Measurements from ENCODE around the gene OR4P4. TPM values are rescaled to one million over a fixed set of nuclear protein-coding genes. Genes with fewer than 3 reads are reported as not detected.

The OR4P4 gene
- polyA plus RNA-seq: not detected
- long read RNA-seq, donor 1: 0 reads
- long read RNA-seq, donor 2: 0 reads
- long read RNA-seq, donor 3: 0 reads
- long read RNA-seq, donor 4: 0 reads
- long read RNA-seq, donor 5: 0 reads
- long read RNA-seq, donor 6: 0 reads
- long read RNA-seq, donor 7: 0 reads
- long read RNA-seq, donor 8: 0 reads
- long read RNA-seq, donor 9: 0 reads
- long read RNA-seq, donor 10: 0 reads
- long read RNA-seq, donor 11: 0 reads

DNA sequence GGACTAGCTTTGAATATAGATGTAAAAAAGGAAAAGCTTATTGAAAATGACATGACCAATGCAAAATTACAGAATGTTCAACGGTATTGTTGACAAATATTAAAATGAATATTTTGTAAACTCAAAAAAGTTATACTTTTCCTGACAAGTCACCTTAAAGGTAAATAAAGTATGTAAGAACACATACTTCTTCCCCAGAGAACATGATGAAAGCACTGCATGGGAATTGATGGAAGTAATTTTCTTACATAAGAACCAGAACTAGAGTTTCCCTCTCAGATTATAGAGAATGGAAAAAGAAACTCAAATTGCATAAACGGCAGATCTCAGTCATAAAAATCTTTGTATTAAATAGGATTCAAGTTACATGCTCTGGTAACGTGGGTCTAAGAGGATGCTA lies at the start of gene OR4P4:
TSS of gene OR4P4 (plus strand) at position 301 of the 400 bp plus-strand sequence.
- no peaks in the 10 kb centered on the region for H3K36me3 ChIP-seq (ENCODE audit: control insufficient read depth, insufficient read depth, low read length)
- no peak for DNase-seq
- no peaks in the 10 kb centered on the region for H3K27me3 ChIP-seq (ENCODE audit: control insufficient read depth, insufficient read depth, low read length)
- WGBS (ENCODE audit: insufficient coverage, low lambda C conversion rate): no CpG with 5 or more reads among the region's 3 CpGs
- H3K4me1 ChIP-seq (ENCODE audit: control insufficient read depth, insufficient read depth, low read length): no peaks in the 10 kb centered on the region
- H3K4me3 ChIP-seq (ENCODE audit: low read length): no peak within 1 kb of the TSS
- no peaks in the 10 kb centered on the region for H3K9me3 ChIP-seq (ENCODE audit: control insufficient read depth, low read depth, low read length)
- H3K27ac ChIP-seq (ENCODE audit: low read length): no peak within 1 kb of the TSS

DNA sequence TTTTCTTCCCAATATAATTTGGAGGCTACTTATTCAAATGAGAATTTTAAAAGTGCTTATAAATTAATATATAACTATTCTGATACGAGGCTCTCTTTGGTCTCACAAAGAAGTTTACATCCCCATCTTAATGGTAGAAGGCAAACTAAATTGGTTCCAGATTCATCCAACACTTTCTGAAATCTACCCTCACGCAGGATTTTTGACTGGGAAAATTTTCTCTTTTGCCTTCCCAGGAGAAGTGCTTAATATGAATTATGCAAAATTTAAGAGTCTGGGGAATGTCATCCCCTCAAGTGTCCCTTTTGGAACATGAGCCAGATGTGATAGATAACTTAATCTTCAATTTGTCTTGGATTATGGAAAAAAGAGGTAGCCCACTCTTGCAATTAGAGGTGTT lies 27.4 kb upstream of the OR4P4 start, which contains the start of gene OR4C11:
TSS of gene OR4C11 (minus strand) at position 101 of the 400 bp plus-strand sequence. CDS start 3,272 bp downstream, outside the sequence.
- DNase-seq: no peak
- Histone ChIP-seq H3K27ac (ENCODE audit: low read length) (no peak within 1 kb of the TSS), H3K9me3 (ENCODE audit: control insufficient read depth, low read depth, low read length) (no peaks in the 10 kb centered on the region), H3K4me1 (ENCODE audit: control insufficient read depth, insufficient read depth, low read length) (no peaks in the 10 kb centered on the region), H3K27me3 (ENCODE audit: control insufficient read depth, insufficient read depth, low read length) (no peaks in the 10 kb centered on the region), H3K36me3 (ENCODE audit: control insufficient read depth, insufficient read depth, low read length) (no peaks in the 10 kb centered on the region), H3K4me3 (ENCODE audit: low read length) (no peak within 1 kb of the TSS)
- no CpG with 5 or more reads among the region's 2 CpGs for WGBS (ENCODE audit: insufficient coverage, low lambda C conversion rate)

DNA sequence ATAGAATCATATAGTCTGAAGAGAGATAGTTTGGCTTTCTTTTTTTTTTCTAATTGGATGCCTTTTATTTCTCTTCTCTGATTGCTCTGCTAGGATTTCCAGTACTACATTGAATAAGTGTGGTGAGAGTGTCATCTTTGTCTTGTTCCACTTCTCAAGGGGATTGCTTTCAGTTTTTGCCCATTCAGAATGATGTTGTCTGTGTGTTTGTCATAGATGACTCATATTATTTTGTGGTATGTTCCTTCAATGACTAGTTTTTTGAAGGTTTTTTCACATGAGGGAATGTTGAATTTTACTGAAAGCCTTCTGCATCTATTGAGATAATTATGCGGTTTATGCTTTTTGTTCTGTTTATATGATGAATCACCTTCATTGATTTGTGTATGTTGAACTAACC lies 10.4 kb upstream of the OR4P4 start:
- DNase-seq: no peak
- H3K36me3 ChIP-seq (ENCODE audit: control insufficient read depth, insufficient read depth, low read length): no peaks in the 10 kb centered on the region
- H3K9me3 ChIP-seq (ENCODE audit: control insufficient read depth, low read depth, low read length): no peaks in the 10 kb centered on the region
- H3K4me1 ChIP-seq (ENCODE audit: control insufficient read depth, insufficient read depth, low read length): no peaks in the 10 kb centered on the region
- WGBS (ENCODE audit: insufficient coverage, low lambda C conversion rate): no CpG with 5 or more reads among the region's 1 CpG
- no peaks in the 10 kb centered on the region for H3K27me3 ChIP-seq (ENCODE audit: control insufficient read depth, insufficient read depth, low read length)
- no peak overlapping the region for H3K27ac ChIP-seq (ENCODE audit: low read length)
- H3K4me3 ChIP-seq (ENCODE audit: low read length): no peak overlapping the region

DNA sequence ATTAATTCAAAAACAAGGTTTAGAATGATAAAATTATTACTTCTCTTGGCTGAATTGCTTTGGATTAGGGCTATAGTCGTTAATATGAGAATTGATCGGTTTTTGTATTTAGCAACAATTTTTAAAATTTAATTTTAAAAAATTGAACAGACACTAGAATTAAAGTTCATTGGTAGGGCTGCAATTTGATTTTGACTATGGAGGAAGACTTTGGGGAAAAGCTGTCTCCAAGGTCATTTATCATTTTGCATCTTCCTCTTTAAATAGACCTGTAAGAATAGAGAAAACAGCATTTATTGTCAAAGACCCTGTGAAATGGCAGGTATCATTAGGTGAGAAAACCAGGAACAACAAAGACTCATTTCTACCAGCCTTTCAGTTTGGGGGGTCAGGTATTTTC lies 13.1 kb downstream of the OR4P4 start, which contains the start of gene OR4S2:
TSS of gene OR4S2 (plus strand) at position 301 of the 400 bp plus-strand sequence. CDS start 2,577 bp downstream, outside the sequence.
- DNase-seq: no peak
- no peak within 1 kb of the TSS for H3K27ac ChIP-seq (ENCODE audit: low read length)
- no peaks in the 10 kb centered on the region for H3K9me3 ChIP-seq (ENCODE audit: control insufficient read depth, low read depth, low read length)
- H3K4me3 ChIP-seq (ENCODE audit: low read length): no peak within 1 kb of the TSS
- no CpG with 5 or more reads among the region's 2 CpGs for WGBS (ENCODE audit: insufficient coverage, low lambda C conversion rate)
- H3K4me1 ChIP-seq (ENCODE audit: control insufficient read depth, insufficient read depth, low read length): no peaks in the 10 kb centered on the region
- no peaks in the 10 kb centered on the region for H3K36me3 ChIP-seq (ENCODE audit: control insufficient read depth, insufficient read depth, low read length)
- no peaks in the 10 kb centered on the region for H3K27me3 ChIP-seq (ENCODE audit: control insufficient read depth, insufficient read depth, low read length)

DNA sequence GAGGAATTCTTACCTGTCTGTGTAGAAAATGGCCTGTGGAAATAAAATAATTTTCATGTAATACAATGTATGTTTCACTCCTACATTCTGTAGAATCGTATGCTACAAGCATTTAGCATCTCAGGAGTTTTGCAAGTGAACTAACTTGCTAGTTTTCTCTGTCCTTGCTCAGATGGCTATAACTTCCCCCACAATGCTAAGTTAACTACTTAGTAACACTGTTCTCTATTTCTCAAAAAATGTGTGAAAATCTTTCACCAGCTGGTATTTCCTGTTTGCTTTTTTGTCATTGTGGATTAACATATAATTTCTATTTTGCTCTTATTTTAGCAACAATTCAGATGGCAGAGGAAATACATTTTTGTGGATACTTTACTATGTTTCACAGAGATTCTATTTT lies 17.6 kb downstream of the OR4P4 start:
- no peak overlapping the region for H3K4me3 ChIP-seq (ENCODE audit: low read length)
- H3K4me1 ChIP-seq (ENCODE audit: control insufficient read depth, insufficient read depth, low read length): no peaks in the 10 kb centered on the region
- H3K27ac ChIP-seq (ENCODE audit: low read length): no peak overlapping the region
- no peaks in the 10 kb centered on the region for H3K9me3 ChIP-seq (ENCODE audit: control insufficient read depth, low read depth, low read length)
- no peaks in the 10 kb centered on the region for H3K36me3 ChIP-seq (ENCODE audit: control insufficient read depth, insufficient read depth, low read length)
- no CpG with 5 or more reads among the region's 1 CpG for WGBS (ENCODE audit: insufficient coverage, low lambda C conversion rate)
- no peak for DNase-seq
- no peaks in the 10 kb centered on the region for H3K27me3 ChIP-seq (ENCODE audit: control insufficient read depth, insufficient read depth, low read length)

DNA sequence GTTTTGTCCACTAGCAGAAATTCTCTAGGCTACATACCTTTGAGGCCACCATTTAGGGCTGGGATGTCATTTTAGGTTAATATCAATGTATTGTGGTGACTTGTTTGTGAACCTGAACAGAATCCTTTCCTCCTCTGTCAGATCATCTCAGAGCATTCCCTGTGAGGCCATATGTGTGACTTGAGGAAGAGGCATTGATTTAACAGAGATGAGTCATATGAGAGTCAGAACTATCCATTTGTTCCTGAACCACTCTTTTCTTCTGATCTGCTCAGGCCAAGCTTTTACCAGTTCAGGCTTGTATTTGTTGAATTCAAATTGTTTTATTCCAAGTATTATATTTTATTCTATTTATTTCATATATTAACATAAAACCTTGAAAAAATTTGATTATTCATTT lies 20.2 kb downstream of the OR4P4 start:
- Histone ChIP-seq H3K4me1 (ENCODE audit: control insufficient read depth, insufficient read depth, low read length) (no peaks in the 10 kb centered on the region), H3K36me3 (ENCODE audit: control insufficient read depth, insufficient read depth, low read length) (no peaks in the 10 kb centered on the region), H3K9me3 (ENCODE audit: control insufficient read depth, low read depth, low read length) (no peaks in the 10 kb centered on the region), H3K27me3 (ENCODE audit: control insufficient read depth, insufficient read depth, low read length) (no peaks in the 10 kb centered on the region), H3K27ac (ENCODE audit: low read length) (no peak overlapping the region), H3K4me3 (ENCODE audit: low read length) (no peak overlapping the region)
- no peak for DNase-seq

DNA sequence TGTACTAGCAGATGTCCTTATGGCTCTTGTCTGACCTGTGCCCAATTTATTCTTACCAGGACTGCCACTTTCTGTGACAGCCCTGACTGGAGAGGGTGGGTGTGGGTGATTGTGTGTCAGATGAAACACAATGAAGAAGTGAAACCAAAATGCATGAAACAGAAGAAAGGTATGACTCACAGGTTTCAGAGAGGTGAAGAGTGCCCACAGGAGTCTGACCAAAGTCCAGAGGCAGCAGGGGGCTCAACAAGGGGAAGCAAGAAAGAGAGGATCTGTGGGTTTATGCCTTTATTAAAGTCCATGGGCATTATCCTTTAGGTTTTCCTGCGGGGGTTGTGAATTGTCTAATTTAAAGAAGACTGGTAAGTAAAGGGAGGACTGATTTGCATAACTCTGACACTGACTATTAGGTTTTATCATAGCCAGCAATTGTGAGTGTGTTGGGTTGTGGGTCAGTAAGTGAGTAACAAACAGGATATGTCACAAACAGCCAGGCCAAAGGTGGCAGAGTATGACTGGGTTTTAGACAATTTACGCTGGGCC lies 23.2 kb downstream of the OR4P4 start:
- WGBS (ENCODE audit: insufficient coverage, low lambda C conversion rate): no CpG with 5 or more reads among the region's 2 CpGs
- no peaks in the 10 kb centered on the region for H3K36me3 ChIP-seq (ENCODE audit: control insufficient read depth, insufficient read depth, low read length)

DNA sequence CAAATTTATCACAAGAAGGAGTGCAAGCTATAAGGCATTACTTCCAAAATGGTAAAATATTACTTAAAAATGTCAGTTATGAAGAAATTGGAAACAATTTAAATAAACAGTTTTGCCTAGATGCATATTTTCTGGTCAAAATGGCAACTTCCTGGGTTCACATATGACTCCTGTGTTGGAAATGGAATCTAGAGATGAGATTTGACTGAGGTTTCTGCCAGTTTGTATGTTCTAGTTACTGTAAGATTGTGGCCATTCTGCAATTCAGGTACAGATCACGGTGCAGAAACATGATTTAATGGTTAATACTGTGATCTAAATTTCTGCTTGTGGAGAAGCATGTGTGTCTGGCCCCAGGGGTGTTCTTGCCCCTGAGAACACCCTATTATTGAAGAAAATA lies 23.7 kb downstream of the OR4P4 start:
- Histone ChIP-seq H3K27ac (ENCODE audit: low read length) (no peak overlapping the region), H3K27me3 (ENCODE audit: control insufficient read depth, insufficient read depth, low read length) (no peaks in the 10 kb centered on the region), H3K36me3 (ENCODE audit: control insufficient read depth, insufficient read depth, low read length) (no peaks in the 10 kb centered on the region), H3K4me3 (ENCODE audit: low read length) (no peak overlapping the region), H3K4me1 (ENCODE audit: control insufficient read depth, insufficient read depth, low read length) (no peaks in the 10 kb centered on the region), H3K9me3 (ENCODE audit: control insufficient read depth, low read depth, low read length) (no peaks in the 10 kb centered on the region)
- WGBS (ENCODE audit: insufficient coverage, low lambda C conversion rate): no CpG with 5 or more reads among the region's 1 CpG
- DNase-seq: no peak

More for the DNA sequence above, 23.2 kb downstream of the OR4P4 start:
- H3K9me3 ChIP-seq (ENCODE audit: control insufficient read depth, low read depth, low read length): no peaks in the 10 kb centered on the region
- no peak overlapping the region for H3K27ac ChIP-seq (ENCODE audit: low read length)
- DNase-seq: no peak
- no peaks in the 10 kb centered on the region for H3K27me3 ChIP-seq (ENCODE audit: control insufficient read depth, insufficient read depth, low read length)
- no peaks in the 10 kb centered on the region for H3K4me1 ChIP-seq (ENCODE audit: control insufficient read depth, insufficient read depth, low read length)
- H3K4me3 ChIP-seq (ENCODE audit: low read length): no peak overlapping the region

DNA sequence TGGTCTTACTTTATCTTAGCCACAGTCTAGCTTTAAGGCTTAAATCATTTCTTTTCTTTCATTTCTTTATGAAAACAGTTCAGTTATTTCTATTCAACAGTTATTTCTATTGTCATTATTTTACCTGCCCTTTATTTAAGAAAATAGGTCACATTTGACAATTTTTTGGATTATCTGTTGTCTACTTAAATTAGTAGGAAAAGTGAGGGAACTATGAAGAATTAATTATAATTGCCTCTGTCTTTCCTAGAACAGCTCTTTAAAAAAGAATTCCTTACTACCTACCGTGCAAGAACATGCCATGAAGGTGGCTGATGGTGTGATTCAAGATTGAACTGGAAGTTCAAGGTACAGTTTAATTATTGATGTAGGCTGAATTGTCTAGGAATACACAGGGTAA lies 27.0 kb downstream of the OR4P4 start, which contains the start of gene OR4C6:
TSS of gene OR4C6 (plus strand) at position 301 of the 400 bp plus-strand sequence. CDS start 2,966 bp downstream, outside the sequence.
- no peak within 1 kb of the TSS for H3K27ac ChIP-seq (ENCODE audit: low read length)
- no peaks in the 10 kb centered on the region for H3K9me3 ChIP-seq (ENCODE audit: control insufficient read depth, low read depth, low read length)
- no peak within 1 kb of the TSS for H3K4me3 ChIP-seq (ENCODE audit: low read length)
- no peaks in the 10 kb centered on the region for H3K27me3 ChIP-seq (ENCODE audit: control insufficient read depth, insufficient read depth, low read length)
- no peaks in the 10 kb centered on the region for H3K4me1 ChIP-seq (ENCODE audit: control insufficient read depth, insufficient read depth, low read length)
- DNase-seq: no peak
- WGBS (ENCODE audit: insufficient coverage, low lambda C conversion rate): no CpG with 5 or more reads among the region's 1 CpG
- H3K36me3 ChIP-seq (ENCODE audit: control insufficient read depth, insufficient read depth, low read length): no peaks in the 10 kb centered on the region

DNA sequence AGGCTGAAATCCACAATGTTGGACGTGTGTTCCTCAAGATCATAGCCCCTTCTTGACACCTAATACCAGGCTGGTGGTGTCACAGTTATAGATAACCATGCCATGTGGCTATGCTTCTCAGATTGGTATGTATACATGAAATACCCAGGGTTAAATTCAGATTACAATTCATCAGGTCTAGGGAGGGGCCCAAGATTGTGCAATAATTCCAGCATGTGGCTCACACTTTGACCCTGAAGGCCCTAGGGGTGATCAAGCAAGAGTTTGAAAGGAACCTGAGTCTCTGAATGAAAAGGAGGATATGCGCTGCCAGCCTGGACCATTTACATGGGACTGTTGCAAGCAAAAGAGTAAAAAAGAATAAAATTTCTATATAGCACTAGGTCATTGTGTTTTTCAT lies 34.5 kb downstream of the OR4P4 start:
- Histone ChIP-seq H3K4me3 (ENCODE audit: low read length) (no peak overlapping the region), H3K36me3 (ENCODE audit: control insufficient read depth, insufficient read depth, low read length) (no peaks in the 10 kb centered on the region), H3K27me3 (ENCODE audit: control insufficient read depth, insufficient read depth, low read length) (no peaks in the 10 kb centered on the region), H3K9me3 (ENCODE audit: control insufficient read depth, low read depth, low read length) (no peaks in the 10 kb centered on the region), H3K27ac (ENCODE audit: low read length) (no peak overlapping the region), H3K4me1 (ENCODE audit: control insufficient read depth, insufficient read depth, low read length) (no peaks in the 10 kb centered on the region)
- no CpG with 5 or more reads among the region's 2 CpGs for WGBS (ENCODE audit: insufficient coverage, low lambda C conversion rate)
- no peak for DNase-seq

DNA sequence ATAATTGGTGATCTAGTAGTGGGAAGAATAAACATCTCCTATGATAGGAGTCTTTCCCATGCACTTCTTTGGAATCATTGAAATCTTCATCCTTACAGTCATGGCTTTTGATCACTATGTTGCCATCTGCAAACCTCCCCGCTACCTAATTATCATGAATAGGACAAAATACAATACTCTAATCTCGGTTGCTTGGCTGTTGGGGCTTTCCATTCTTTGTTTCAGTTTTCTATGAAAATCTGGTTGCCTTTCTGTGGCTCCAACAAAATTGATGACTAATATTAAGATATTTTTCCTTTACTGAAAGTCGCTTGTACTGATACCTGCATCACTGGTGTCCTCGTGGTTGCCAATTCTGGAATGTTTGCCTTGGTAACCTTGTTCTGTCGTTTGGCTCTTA lies 38.9 kb downstream of the OR4P4 start:
- Histone ChIP-seq H3K4me3 (ENCODE audit: low read length) (no peak overlapping the region), H3K4me1 (ENCODE audit: control insufficient read depth, insufficient read depth, low read length) (no peaks in the 10 kb centered on the region), H3K27me3 (ENCODE audit: control insufficient read depth, insufficient read depth, low read length) (no peaks in the 10 kb centered on the region), H3K27ac (ENCODE audit: low read length) (no peak overlapping the region), H3K36me3 (ENCODE audit: control insufficient read depth, insufficient read depth, low read length) (no peaks in the 10 kb centered on the region), H3K9me3 (ENCODE audit: control insufficient read depth, low read depth, low read length) (no peaks in the 10 kb centered on the region)
- no peak for DNase-seq
- WGBS (ENCODE audit: insufficient coverage, low lambda C conversion rate): no CpG with 5 or more reads among the region's 5 CpGs

Measured in large intestine (tissue), 12 donors.